Forelimb muscle (tissue), 1 donor: Measurements from ENCODE around the gene MYH15. TPM values are rescaled to one million over a fixed set of nuclear protein-coding genes. Genes with fewer than 3 reads are reported as not detected.
A peak's percentile ranks its signal among the peaks of the same experiment; 100 is the strongest.

Source experiments
- DNase-seq: peaks from one replicate; pipeline ENCODE4 v3.0.0-alpha.2; 2013; ENCODE audit warnings: low read depth
- polyA plus RNA-seq: library from polyadenylated mRNA; unstranded; fragments of 120-200 nt; gene quantifications from one replicate; pipeline ENCODE4 v1.2.1, GENCODE V29; 2013; ENCODE audit not compliant: insufficient read length

Gene MYH15
- polyA plus RNA-seq, 1 donor: 0.67 TPM

DNA sequence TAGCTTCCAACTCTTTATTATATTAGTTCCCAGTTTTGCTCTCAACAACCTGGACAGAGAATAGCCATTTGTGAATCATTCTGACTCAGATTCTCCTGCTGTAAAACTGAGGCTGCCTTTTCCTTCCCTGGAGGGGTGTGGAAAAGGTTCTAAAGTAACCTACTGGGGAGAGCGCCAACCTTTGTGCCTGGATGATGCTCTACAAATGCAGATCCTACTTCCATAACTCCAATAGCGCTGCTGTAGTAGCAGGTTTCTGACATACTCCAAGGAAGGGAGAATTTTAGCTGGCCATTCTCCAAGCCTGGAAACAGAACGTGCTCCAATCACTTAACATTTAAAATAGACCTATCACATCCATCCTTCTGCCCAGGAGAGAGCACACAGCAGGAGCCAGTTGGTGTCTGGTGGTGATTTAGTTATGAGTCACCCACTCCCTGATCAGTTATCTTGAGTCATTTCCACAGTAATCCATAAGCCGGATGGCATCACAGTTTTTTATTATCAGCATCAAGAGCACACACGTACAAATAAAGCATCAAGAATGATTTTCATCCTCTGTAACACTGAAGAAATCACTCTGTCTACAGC, 38.3 kb downstream of the MYH15 start:
- no peak for DNase-seq

DNA sequence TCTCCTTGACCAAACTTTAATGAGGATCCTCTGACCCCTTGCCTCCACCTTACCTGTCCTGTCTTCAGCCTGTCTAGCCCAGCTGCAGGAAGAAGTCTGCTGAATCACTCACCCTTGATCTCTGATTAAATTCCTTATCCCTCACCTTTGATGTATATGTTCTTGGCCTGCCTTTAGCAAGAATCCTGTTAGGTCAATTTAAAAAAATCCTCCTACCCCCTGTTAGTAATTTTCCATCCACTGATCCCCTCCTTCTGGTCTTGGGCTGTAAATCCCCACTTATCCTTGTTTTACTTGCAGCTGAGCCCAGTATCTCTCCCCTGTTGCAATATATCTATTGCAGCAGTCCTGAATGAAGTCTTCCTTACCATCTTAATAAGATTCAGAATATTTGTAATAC, 39.0 kb downstream of the MYH15 start:
- no peak for DNase-seq

DNA sequence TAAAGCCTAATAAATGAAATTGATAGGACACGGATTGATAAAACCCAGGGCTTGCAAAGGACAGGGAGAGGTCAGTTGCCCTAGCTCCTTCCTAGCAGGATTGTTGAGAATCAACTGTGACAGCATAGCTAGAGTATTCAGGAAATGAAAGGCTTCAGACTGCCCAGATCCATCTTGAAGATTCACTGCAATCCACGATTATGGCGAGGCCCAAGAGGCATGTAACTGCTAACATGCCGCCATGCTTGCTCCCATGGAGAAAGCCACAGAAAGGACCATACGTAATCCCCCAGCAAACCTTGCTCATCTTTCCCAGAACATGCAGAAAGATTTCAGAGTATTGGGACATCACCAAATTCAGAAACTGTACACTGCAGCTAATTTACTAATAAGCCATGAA, 41.3 kb downstream of the MYH15 start:
- no peak for DNase-seq

DNA sequence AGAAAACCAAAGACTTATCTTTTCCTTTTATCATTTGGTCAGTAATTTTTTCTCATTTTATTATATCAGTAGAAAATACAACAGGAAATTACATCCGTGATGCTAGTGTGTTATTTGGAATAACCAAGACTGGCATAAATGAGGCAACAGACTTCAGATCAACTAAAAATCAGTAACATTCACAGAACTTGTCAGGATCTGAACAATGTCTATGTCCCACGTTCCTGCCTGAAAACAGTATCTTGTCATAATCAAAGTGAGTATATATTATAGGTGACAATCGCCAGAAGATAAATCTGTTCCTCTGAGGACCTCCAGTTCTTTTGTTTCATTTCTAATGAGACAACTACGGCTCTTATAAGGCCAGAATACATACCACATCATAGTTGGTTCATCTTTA, 41.8 kb downstream of the MYH15 start:
- no peak for DNase-seq

DNA sequence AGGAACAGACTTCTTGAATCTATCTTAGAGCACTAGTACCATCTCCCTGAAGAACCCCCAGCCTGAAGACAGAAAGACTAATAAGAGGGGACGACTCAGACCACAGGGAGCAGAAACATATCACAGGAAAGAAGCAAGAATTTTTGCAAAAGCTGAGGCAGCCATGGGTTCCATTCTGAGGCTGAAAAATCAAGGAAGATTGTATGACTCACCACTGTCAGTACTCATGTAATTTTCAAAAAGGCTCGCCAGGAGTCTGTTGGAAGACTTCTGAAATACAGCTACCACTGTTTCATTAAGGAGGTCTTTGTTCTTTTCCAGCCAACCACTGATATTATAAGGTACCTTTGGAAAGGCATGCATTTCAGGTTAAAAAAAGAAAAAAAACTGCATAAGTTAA, 47.5 kb downstream of the MYH15 start:
- no peak for DNase-seq

DNA sequence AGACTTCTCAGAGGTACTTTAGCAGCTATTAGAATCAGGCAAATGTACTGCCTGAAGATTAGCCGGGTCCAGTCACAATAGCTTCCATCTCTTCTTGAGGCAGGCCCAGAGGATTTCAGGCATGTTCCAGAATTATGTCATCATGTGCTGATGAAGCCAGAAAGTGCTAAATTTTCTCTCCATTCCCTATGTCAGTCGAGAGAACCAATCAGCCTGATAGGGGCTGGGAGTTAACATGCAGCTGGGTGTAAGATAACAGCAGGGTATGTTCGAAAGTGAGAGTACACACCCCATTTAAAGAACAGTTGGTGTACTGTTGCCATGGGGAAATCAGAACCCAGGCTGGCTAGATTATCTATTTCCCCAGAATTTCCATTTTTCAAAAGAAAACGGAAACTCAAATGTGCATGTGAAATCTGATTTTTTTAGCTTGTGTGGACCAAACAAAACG, 48.7 kb downstream of the MYH15 start:
- DNase-seq: peak; percentile 53

DNA sequence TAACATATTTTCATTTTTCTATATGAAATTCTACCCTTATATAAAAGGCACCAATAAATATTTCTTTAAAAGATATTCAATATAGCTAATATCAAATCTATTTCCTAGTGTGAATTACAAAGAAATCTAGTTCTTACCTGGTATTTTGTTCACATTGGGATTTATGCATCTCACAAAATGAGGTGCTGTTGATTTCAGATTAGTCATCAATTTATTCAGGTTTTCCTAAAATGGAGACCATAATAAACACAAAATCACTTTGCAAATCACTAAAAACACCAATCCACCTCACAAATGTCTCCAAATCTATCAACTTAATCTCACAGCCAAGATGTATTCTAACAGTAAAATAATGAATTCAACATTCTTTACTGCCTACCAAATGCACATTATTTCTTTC, 51.2 kb downstream of the MYH15 start:
- no peak for DNase-seq

DNA sequence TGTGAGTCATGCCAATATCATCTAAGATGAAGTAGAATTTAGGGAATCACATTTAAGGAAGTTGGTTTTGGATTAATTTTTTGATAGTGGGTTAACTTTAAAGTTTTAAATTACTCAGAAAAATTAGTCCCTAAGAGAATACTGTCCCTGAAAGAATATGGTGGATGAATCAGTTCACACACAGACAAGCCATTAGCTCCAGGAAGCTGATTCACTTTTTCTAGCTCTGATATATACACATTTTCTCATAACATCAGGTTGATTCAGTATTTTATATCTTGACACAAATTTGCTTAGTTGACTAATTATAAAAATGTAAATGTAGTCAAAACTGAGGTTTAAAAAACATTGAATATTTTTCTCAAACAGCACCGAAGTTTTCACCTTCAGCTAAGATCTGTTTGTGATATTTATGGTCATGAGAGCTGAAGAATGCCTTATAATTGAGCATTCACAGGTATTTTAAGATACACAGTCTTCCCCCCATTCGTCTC, 55.1 kb downstream of the MYH15 start:
- no peak for DNase-seq

DNA sequence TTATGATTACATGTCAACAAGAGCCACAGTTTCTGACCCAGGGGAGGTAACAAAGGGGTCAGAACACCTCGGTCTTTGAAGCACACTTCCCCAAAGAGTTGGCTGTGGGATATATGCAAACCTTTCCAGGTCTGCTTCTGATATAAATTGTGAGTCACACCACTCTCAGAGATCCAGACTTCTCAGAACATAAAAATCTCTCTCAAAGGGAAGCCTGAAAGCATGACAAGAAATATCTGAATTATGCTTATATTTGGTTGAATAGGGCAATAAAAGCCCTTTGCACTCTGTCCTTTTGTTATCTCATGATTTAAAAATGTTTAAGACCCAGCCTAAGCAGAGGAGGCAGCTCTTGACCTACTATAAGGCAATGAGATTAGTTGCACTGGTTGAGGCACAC, 56.8 kb downstream of the MYH15 start:
- no peak for DNase-seq

DNA sequence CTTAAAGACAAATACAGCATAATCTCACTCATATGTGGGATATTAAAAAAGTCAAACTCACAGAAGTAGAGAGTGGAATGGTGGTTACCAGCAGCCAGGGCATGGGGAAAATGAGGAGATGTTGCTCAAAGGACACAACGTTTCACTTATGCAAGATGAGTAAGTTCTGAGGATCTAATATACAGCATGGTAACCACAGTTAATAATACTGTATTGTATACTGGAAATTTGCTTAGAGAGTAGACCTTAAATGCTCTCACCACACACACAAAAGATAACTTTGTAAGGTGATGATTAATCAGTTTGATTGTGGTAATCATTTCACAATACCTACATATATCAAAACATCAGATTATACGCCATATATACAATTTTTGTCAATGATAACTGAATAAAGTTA, 60.0 kb downstream of the MYH15 start:
- DNase-seq: no peak

DNA sequence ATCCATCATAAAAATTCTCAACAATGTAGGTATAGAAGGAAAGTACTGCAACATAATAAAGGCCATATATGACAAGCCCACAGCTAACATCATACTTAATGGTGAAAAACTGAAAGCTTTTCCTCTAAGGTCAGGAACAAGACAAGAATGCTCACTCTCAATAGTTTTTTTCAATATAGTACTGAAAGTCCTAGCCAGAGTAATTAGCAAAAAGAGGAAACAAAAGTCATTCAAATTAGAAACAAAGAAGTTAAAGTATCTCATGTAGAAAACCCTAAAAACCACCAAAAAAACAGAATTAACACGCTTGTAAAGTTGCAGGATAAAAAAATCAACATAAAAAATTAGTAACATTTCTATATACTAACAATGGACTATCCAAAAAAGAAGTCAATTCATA, 61.8 kb downstream of the MYH15 start:
- no peak for DNase-seq

DNA sequence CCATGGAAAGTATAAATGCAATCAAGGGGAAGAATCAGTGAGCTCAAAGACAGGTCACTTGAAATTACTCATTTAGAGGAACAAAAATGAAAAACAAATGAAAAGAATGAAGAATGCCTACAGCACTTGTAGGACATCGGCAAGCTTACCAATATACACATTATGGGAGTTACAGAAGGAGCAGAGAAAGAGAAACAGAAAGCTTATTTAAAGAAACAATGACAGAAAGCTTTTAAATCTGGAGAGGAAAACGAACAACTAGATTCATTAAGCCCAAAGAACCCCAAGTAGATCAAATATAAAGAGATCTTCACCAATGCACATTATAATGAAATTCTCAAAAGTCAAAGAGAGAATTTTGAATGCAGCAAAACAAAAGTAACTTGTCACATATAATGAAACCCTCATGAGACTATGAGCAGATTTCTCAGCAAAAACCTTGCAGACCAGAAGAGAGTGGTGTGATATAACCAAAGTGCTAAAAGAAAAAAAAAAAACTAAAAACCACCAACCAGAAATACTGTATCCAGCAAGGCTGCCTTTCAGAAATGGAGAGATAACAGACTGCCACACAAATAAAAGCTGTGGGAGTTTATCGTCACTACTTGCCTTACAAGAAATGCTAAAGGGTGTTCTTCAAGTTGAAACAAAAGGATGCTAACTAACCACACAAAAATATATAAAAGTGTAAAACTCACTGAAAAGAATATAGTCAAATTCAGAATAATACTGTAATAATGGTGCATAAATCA, 63.1 kb downstream of the MYH15 start:
- DNase-seq: no peak

DNA sequence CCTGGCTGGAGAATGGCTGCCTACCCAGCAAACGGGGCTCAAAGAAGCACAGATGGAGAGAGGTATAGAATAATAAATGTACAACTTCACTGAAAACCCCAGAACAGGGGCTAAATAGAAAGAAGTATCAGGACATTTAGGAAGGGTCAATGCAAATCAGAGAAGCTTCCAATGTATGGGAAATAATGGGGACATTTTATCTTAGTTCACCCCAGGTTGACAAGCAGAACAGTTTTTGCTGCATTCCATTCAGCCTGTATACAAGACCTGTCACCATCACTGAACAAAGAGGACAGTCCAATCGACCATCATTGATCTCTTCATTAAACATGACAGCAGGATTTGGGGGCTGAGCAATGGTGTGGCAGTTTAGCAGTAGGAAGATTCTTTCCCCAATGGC, 68.1 kb downstream of the MYH15 start:
- DNase-seq: no peak

DNA sequence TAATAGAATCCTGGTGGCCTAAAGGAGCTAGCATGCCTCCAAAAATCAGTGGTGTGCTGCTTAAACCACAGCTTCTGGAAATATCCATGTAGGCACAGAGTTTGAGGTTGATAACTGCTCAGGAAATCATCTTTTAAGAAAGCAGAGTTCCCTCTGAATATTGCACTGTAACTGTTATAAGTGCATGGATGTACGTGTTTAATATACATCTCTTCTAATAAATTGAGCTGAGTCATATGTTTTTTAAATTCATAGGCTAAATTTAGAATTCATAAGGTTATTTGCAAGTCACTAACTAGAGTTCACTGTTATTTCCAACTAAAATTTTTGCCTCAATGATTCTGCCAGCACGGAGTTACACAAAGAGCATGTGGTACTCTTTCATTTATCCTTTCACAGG, 68.9 kb downstream of the MYH15 start:
- DNase-seq: no peak

DNA sequence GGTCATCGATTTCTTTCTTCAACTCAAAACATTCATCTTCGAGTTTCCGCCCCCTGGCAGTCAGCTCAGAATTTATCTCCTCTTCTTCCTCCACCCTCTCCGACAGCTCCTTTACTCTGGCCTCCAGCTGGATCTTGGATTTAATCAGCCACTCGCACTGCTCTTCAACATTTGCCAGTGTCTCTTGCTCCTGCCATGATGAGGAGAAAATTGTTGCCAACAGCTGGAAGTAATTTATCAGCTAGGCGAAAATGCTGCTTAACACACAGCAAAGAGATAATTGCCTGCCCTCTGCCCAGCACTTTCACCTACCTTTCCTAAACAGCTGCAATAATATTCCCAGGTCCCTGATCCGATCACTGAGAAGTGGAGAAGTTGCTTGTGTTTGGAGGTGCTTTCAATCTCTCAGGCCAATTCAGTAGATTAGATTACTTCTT, 69.3 kb downstream of the MYH15 start:
- DNase-seq: no peak

DNA sequence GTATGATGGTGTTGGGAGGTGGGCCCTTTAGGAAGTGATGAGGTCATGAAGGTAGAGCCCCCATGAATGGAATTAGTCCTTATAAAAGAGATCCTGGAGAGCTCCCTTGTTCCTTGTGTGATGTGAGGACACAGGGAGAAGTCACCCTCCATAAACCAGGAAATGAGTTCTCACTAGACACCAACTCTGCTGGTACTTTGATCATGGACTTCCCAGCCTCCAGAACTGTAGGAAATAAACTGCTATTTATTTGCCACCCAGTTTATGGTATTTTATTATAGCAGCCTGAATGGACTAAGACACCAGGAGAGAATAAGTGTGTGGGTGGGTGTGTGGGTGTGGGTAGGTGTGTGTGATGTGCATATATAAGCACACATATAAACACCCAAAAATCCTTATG, 71.9 kb downstream of the MYH15 start:
- DNase-seq: no peak

DNA sequence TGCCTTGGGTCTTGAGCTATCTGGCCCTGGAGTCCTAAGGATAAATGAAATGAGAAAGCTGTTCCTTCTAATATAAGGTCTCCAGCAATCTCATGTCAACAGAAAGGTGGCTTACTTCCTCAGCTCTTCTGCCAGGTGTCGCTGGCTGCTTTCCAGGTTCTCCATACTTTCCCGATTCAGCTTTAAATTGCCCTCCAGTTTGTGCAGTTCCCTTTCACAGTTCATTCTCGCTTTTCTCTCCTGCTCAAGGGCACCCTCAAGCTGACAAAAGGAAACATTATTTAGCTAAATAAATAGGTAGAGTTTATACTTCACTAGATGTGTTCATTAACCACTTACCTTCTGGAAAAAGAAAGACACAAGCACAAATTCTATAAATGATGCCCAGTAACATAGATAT, 73.0 kb downstream of the MYH15 start:
- no peak for DNase-seq

DNA sequence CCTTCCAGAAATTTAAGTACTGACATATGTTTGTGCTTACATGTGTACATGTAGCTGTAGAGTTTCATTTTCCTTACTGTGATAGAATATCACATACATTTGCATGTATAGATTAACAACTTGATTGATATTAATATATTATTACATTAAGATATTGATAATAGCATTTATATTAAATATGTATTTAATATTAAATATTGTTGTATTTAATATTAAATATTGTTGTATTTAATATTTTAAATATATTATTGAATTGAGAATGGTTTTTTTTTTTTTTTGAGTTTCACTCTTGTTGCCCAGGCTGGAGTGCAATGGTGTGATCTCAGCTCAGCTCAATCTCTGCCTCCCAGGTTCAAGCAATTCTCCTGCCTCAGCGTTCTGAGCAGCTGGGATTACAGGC, 76.5 kb downstream of the MYH15 start:
- DNase-seq: no peak

DNA sequence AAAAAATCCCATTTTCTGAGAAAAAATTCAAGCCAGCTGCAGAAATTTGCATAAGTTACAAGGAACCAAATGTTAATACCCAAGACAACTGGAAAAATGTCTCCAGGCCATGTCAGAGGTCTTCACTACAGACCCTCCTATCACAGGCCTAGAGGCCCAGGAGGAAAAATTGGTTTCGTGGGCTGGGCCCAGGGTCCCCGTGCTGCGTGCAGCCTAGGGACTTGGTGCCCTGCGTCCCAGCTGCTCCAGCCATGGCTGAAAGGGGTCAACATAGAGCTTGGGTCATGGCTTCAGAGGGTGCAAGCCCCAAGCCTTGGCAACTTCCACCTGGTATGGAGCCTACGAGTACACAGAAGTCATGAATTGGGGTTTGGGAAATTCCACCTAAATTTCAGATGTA, 78.0 kb downstream of the MYH15 start:
- DNase-seq: no peak

DNA sequence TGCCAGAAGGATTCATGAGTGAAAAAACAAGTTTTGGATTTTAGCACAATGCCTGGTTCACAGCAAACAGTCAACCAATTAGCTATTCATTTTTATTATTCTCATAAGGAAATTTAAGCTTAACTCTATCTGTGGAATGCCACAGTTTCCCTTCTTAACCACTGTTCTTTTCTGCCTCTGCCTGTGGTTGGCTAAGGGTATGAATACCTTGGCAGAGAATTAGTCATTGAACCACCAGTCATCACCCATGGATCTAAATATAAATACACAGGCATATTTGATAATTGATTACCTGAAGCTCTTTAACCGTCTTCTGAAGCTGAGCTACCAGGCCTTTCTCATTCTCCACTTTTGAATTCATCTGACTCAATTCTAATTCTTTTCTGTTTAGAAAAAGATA, 79.9 kb downstream of the MYH15 start:
- no peak for DNase-seq

DNA sequence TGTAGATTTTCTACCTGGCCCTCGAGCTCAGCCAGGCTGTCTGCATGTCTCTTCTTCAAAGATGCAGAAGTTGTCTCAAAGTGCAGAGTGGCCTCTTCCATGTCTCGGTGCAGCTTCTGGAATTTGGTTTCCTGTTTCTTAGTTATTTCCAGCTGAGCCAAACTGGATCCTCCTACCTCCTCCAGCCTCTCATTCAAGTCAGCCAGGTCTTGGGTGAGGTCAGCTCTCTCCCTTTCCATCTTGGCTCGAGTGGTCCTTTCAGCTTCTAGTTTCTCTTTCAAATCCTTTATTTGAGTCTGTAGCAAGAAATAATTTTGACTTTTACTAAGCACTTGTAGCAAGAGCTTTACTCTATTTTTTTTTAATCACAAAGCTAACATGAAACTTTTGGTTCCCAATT, 81.8 kb downstream of the MYH15 start:
- DNase-seq: no peak

DNA sequence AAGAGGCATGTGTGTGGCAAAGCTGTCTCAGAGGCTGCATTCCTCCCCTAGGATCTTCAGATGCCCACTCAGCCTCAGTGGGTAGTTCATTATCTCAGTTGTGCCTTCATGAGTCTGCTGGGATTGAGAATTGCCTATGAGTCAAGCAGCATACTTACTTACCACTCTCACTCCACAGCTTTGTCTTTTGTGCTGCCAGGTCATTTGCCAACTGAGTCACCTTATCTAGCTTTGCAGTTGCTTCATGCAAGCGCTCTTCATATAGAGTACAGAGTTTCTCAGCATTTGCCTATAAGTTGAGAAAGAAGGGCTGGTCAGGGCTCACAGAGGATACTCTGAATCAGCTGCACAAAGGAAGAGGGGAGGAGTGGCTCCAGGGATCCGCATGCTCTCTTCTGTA, 89.5 kb downstream of the MYH15 start:
- no peak for DNase-seq

DNA sequence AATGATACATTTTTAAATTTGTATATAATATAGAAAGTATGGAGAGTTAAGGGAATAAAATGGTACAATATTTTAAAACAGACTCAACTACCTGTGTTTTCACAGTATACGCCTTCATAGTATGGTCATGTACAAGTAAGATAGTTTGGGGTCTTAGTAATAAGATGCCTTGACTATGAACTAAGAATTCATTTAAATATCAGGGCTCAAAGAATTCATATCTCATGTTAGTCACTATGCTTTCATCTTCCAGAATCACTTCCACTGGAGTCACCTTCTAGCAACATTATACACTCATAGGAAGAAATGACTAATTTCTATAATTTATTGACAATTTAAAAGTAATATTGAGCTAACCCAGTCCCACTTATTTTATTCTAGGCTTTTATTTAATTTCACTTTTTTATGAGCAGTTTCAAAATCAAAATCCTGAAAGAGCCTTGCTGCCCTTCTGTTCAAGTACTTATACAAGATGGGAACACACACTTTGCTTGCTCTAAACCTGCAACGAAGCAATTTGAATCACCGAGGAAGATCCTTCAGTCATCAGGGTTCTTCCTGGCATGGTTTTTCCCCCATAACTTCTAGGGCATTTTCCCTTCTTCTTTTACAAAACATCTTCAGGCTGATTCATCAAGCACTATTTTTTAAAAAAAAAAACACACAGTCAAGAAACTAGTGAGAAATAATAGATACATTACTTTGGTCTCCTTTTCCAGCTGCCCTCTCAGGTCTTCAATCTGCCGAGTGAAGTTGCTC, 94.1 kb downstream of the MYH15 start:
- no peak for DNase-seq
